Renal pelvis (tissue), 4 donors: ENCODE measurements around the gene CMSS1. TPM values are rescaled to one million over a fixed set of nuclear protein-coding genes. Genes with fewer than 3 reads are reported as not detected.
A peak's percentile ranks its signal among the peaks of the same experiment; 100 is the strongest.

Source experiments
- DNase-seq: peaks from one replicate; pipeline ENCODE4 v3.0.0-alpha.2; 2013
- polyA plus RNA-seq, 3 donors: library from polyadenylated mRNA; unstranded; fragments of 120-200 nt; gene quantifications; one replicate each; pipeline ENCODE4 v1.2.1, GENCODE V29; 2013; ENCODE audit not compliant: insufficient read length in 3 of 3

Gene CMSS1
- polyA plus RNA-seq, 3 donors: 37.1 to 43.5 (median 41.3) TPM

DNA sequence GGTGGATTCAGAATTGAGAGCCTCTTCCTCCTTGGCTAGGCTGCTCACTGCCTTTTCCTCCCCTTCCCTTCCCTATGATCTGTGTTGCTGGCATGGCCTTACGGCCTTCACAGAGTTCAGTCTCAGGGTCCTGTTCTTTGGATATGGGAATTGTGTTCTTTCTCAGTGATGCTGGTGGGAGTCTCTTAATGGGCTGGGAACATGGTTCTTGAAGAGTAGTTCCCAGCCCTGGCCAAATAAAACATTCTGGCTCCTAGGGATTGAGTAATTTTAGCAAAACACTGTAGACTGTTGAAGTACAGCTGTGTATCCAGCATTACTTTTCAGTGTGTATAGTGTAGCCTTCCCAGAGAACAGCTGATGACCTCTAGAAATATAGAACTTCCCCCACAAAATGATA is 319.3 kb downstream of the CMSS1 start:
- DNase-seq: no peak

GRCh38 chr3:100140976-100141375 is 323.3 kb downstream of the CMSS1 start:
- no peak for DNase-seq

DNA sequence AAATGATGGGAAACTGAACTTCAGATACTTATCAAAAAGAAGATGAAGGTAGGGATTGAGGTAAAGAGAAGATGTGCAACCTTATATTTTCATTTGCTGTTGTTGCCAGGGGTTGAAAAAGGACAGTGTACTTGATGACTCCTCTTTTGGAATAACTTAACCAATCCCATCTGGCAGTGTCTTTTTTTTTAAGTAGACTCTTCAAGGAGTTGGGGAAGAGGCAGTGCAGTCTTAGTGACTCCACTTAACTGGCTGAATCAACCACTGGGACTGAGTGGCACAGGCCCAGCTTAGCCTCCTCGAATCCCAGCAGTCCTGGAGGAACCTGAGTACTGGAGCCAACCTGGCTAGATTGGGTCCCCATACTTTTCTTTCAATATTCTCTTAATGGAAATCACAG is 323.9 kb downstream of the CMSS1 start:
- DNase-seq: no peak

DNA sequence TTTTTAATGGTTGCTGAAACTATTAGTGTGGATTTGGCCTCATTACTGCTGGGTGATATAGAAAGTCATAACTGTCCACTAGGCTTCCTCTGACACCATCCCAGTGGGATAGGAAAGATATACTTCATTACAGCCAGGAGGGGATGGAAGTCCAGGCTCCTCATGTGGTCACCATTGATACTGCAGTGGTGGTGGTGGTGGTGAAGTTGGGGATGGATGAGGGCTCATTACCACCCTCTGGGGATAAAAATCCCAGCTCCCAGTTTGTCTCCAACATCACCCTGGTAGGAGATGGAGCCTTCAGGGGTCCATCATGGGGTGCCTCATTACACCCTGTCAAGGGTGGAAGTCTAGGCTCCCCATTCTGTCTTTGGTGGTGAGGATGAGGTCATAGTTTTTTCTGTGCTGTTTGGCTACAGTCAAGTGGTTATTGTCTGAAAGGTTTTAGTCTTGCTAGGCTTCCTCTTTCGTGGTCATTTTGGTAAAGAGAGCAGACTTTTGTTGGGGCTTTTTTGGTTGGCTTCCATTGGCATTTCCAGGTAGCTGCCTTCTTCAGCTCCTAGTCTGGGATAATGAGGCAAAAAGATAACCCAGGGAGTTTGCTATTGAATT is 326.7 kb downstream of the CMSS1 start:
- DNase-seq: no peak

GRCh38 chr3:100149130-100149529 is 331.5 kb downstream of the CMSS1 start:
- DNase-seq: no peak

DNA sequence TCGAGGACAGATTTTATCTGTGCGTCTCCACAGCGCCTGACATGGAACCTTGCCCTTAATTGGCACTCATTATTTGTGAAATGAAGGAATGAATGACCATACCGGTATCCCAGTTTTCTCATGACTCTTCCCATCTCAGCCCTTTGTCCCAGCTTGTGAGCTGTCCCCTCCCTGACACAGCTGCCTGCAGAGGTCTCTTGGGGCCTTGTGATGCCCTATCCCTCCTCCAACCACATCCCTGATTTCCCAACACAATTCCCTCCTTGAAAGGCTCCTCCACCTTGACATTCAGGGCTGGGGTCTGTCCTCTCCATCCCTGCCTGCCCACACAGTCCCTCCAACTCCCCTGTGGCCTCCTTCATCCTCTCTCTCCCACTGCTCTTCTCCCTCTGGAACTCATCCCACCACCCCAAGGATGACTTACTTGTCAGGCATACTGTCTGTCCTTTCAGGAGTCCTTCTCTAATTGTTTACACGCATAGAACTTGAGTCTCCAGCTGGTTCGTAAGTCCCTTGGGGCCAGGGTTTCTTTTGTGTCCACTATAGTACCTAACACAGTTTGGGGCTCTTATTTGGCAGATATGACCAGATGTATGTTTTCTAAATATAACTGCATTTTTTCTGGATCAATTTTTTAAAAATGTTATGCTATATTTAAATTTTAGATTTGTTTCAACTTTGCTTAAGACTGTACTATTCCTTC is 332.2 kb downstream of the CMSS1 start:
- no peak for DNase-seq

DNA sequence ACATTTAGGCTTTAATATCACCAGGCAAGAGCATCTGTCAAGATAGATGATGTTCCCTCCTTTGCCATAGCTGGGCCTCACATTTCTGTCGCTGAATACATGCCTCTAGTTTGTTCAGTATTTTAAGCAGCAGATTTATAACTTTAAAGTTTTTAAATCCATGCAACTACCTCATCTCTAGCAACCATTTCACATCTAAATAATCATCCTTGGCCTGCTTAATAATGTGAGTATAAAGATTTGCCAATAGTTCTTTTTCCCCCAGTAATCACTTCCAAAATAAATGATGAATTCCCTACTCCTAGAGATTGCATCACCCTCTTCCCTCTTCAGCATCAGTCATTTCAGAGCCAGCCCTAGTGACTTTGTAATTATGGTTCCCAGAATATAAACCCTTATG is 332.8 kb downstream of the CMSS1 start:
- DNase-seq: no peak

GRCh38 chr3:100151024-100151707 is 333.5 kb downstream of the CMSS1 start:
- no peak for DNase-seq

GRCh38 chr3:100154171-100154570 is 336.5 kb downstream of the CMSS1 start:
- no peak for DNase-seq

- no peak for DNase-seq
Observed at GRCh38 chr3:100155128-100155527, 337.5 kb downstream of the CMSS1 start.

GRCh38 chr3:100155590-100155989 is 337.9 kb downstream of the CMSS1 start:
- no peak for DNase-seq

DNA sequence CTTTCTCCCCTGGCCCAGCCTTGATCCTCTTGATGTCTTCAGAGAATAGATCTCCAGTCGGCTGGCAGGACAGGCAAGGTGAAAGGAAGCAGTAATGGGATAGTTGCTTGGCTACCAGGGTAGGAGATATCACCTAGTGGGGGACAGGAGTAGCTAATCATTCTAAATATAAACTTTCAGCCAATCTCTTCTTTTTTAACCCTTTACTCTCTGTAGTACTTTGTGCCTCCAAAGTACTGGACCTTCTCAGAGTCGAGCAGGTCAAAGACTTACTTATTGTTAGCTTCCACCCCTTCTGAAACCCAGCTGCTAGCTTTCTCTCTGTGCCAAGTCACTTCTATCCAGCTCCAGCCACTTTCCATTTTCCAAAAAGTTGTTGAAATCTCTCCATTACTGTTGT is 340.0 kb downstream of the CMSS1 start:
- no peak for DNase-seq

DNA sequence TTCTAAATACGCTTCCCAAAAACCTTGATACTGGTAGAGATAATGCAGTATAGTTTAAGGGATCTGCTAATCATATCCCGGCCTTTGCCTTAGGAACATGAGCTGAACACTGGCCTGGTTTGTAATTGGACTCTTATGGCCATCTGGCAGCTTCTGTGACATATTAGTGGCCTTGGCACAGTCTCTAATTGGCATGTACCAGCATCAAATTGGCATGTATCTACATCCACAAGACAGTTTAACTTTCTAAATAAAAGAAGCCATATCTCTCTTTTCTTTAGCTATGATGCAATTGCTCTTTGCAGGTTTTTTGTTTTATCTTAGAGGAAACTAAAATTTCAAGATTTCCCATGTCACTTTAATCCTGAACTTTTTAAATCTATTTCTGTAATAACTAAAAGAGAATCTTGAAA is 341.3 kb downstream of the CMSS1 start:
- DNase-seq: no peak

DNA sequence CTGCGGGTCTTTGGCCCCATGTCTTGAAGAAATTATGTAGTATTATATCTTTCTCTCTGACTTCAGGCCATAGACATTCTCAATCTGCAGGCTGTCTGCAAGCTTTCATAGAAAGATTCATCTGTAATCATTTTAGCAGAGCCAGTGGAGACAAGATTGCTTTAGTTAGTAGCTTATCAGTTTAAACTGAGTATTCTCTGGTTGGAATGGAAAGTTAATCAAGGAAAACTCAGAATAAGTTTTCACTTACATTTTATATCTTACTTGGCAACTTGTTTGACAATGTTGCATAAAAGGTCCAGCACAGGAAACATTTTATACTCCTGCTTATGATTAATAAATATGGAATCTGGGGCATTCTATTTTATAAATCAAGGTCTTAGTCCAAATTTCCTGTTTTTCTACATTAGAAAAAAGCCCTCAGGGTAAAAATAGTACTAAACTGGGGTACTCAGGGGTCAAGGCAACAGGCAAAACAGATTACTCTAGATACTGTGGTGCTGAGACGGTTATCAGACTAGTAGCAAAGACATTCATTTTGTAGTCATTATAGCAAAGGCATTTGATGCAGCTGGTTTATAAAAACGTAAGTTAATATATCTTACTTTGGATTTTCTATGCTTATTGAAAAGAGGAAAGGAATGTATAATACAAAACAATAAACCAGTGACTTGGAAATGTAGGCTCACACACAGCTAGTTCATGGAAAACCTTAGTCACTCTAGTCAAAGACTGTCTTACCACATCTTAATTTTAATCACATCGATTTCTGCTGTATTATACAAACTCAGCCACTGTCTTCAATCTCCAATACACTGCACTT is 341.9 kb downstream of the CMSS1 start:
- DNase-seq: no peak

GRCh38 chr3:100160521-100160920 is 342.9 kb downstream of the CMSS1 start:
- DNase-seq: no peak

GRCh38 chr3:100163787-100164186 is 346.1 kb downstream of the CMSS1 start:
- no peak for DNase-seq

DNA sequence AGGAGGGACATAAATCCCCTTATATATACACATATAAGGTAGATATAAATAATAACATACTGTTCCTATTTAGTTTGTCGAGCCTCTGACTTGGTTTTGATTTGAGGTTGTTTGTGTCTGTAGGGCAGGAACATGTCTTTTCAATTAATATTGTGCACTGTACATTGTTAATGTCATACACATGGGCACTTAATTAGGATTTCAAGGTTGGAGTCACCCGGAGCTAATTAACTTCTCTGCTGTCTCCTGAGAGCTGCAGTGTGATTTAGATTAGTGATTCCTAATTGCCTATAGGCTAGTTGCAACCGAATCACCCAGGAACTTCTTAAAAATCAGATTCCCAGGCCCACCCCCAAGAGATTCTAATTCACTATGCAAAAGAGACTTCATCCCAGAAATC is 347.1 kb downstream of the CMSS1 start:
- no peak for DNase-seq

DNA sequence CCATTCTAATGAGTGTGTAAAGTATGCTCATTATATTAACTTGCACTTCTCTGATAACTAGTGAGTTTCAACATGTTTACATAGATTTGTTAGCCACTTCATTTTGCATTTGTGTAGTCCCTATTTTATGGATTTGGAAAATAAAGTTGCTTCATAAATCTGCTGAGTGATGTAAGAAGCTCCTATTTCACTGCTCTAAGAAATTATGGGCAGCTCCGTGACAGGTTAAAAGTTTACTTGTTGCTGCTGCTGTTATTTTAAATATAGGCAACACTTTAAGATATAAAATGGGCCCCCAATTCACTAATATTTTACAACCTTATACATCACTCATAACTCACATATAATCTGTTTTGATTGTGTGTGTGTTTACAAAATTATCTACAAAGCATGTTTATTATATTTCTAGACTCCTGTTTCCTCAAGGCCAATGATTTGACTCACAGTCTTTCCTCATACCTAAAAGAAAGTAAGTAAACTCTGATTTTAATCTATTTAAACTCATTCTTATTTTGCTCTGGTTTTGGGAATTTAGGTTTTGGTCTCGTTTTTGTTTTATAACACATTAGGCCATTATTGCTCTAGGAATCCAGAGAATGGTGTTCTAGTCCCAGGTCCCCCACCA is 348.4 kb downstream of the CMSS1 start:
- no peak for DNase-seq

- DNase-seq: peak; percentile 8
Observed at GRCh38 chr3:100169201-100169920, 351.7 kb downstream of the CMSS1 start.

GRCh38 chr3:100170486-100170885 is 352.8 kb downstream of the CMSS1 start:
- no peak for DNase-seq

GRCh38 chr3:100171211-100171914 is 353.7 kb downstream of the CMSS1 start:
- no peak for DNase-seq
